Measurements from ENCODE around the gene PEMT. TPM values are rescaled to one million over a fixed set of nuclear protein-coding genes. Genes with fewer than 3 reads are reported as not detected.

The PEMT gene
- polyA plus RNA-seq, 2 of the 4 experiments (the other 2 are of a cell fraction): 47.5 to 47.8 TPM

- TF ChIP-seq CTCF (IDR thresholded peaks at IDR 0.05): no peak
- no peak for TF ChIP-seq EHF (CRISPR knock-in tag; IDR thresholded peaks at IDR 0.05)
These were observed 4.2 kb upstream of the PEMT start (continued) for GRCh38 chr17:17595755-17596154.

GRCh38 chr17:17593222-17593620, 1.7 kb upstream of the PEMT start:
- DNase-seq (ENCODE audit: low read depth in 1 of 2, low spot score in 1 of 2) (no peak), FAIRE-seq (no peak), ATAC-seq (no peak)
- H3K4me2 ChIP-seq: peak overlapping the region; percentile 94
- 93% methylated on average over 6 of the region's 6 CpGs for WGBS (ENCODE audit: missing lambda C conversion rate)
- TF ChIP-seq RNF2 (IDR thresholded peaks at IDR 0.05; ENCODE audit: borderline replicate concordance, low read depth) (no peak), FOSL2 (IDR thresholded peaks at IDR 0.05) (no peak), FOSL2 (CRISPR knock-in tag; IDR thresholded peaks at IDR 0.05) (no peak), GATA3 (IDR thresholded peaks at IDR 0.05; ENCODE audit: borderline replicate concordance) (no peak), NFE2L2 (conservative IDR thresholded peaks at IDR 0.05; ENCODE audit: low read length) (no peak), SREBF2 (IDR thresholded peaks at IDR 0.05) (no peak), RCOR1 (IDR thresholded peaks at IDR 0.05; ENCODE audit: low read depth, low read length) (no peak), PHF8 (IDR thresholded peaks at IDR 0.05; ENCODE audit: borderline replicate concordance, low read depth) (no peak), ZNF302 (CRISPR knock-in tag; IDR thresholded peaks at IDR 0.05) (no peak), CTCF (IDR thresholded peaks at IDR 0.05) (no peak)
- TF ChIP-seq, protein P1, sequence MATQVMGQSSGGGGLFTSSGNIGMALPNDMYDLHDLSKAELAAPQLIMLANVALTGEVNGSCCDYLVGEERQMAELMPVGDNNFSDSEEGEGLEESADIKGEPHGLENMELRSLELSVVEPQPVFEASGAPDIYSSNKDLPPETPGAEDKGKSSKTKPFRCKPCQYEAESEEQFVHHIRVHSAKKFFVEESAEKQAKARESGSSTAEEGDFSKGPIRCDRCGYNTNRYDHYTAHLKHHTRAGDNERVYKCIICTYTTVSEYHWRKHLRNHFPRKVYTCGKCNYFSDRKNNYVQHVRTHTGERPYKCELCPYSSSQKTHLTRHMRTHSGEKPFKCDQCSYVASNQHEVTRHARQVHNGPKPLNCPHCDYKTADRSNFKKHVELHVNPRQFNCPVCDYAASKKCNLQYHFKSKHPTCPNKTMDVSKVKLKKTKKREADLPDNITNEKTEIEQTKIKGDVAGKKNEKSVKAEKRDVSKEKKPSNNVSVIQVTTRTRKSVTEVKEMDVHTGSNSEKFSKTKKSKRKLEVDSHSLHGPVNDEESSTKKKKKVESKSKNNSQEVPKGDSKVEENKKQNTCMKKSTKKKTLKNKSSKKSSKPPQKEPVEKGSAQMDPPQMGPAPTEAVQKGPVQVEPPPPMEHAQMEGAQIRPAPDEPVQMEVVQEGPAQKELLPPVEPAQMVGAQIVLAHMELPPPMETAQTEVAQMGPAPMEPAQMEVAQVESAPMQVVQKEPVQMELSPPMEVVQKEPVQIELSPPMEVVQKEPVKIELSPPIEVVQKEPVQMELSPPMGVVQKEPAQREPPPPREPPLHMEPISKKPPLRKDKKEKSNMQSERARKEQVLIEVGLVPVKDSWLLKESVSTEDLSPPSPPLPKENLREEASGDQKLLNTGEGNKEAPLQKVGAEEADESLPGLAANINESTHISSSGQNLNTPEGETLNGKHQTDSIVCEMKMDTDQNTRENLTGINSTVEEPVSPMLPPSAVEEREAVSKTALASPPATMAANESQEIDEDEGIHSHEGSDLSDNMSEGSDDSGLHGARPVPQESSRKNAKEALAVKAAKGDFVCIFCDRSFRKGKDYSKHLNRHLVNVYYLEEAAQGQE (IDR thresholded peaks at IDR 0.05): no peak
- TF ChIP-seq, protein P2, sequence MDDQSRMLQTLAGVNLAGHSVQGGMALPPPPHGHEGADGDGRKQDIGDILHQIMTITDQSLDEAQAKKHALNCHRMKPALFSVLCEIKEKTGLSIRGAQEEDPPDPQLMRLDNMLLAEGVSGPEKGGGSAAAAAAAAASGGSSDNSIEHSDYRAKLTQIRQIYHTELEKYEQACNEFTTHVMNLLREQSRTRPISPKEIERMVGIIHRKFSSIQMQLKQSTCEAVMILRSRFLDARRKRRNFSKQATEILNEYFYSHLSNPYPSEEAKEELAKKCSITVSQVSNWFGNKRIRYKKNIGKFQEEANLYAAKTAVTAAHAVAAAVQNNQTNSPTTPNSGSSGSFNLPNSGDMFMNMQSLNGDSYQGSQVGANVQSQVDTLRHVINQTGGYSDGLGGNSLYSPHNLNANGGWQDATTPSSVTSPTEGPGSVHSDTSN (IDR thresholded peaks at IDR 0.05): no peak
- CTCF ChIA-PET: interaction anchor here (1.3 to 8.6 kb wide), 4 partner anchors 10 to 238 kb away, joined by 3 to 47 read pairs (median 23); partner anchors contain the start of gene RASD1
- H3K9me3 ChIP-seq: no peaks in the 10 kb centered on the region
- H3K27ac ChIP-seq: peak overlapping the region in 1 of 2 experiments; percentile 94; a peak in 2 of 6 replicates
- peak overlapping the region; percentile 86; the same call in 1 of the 3 replicates for H3K4me3 ChIP-seq
- peaks cover 16% of the 10 kb centered on the region for H3K4me1 ChIP-seq
- POLR2A ChIA-PET: no interaction called here

GRCh38 chr17:17590883-17591354, 589 bp downstream of the PEMT start:
- ChIA-PET POLR2A (interaction anchor here (0.8 to 3.1 kb wide), 6 partner anchors 19 to 145 kb away, joined by 3 to 22 read pairs (median 3); partner anchors contain the start of gene RASD1), CTCF (interaction anchor here (0.6 to 8.6 kb wide), 13 partner anchors 10 to 339 kb away, joined by 3 to 57 read pairs (median 4); partner anchors contain the start of gene RASD1)
- H3K4me2 ChIP-seq: peak overlapping the region; percentile 98
- peak overlapping the region; percentile 86 for H3K4me3 ChIP-seq
- DNase-seq (ENCODE audit: low read depth in 1 of 2, low spot score in 1 of 2) (no peak), ATAC-seq (peak in 1 of 2 experiments; percentile 1; a peak in 3 of 6 replicates), FAIRE-seq (no peak)
- H3K27ac ChIP-seq: peak overlapping the region; percentile 89 to 94
- 2% methylated on average over 17 of the region's 21 CpGs for WGBS (ENCODE audit: missing lambda C conversion rate)
- peaks cover 16% of the 10 kb centered on the region for H3K4me1 ChIP-seq
- TF ChIP-seq POLR2A (IDR thresholded peaks at IDR 0.05; ENCODE audit: low read length) (peak; percentile 50; the same call in 1 of the 2 replicates), ESRRA (IDR thresholded peaks at IDR 0.05; ENCODE audit: borderline replicate concordance, low read length) (no peak)
- H3K9me3 ChIP-seq: no peaks in the 10 kb centered on the region
